Neural crest cell (in vitro differentiated cells): ENCODE measurements around the gene ADAMTS15. TPM values are rescaled to one million over a fixed set of nuclear protein-coding genes. Genes with fewer than 3 reads are reported as not detected.

ENCODE experiments used
- DNase-seq: peaks from one replicate; pipeline ENCODE4 v3.0.0; 2021; ENCODE audit warnings: low read depth, mixed read lengths, low spot score
- H3K27ac Mint-ChIP-seq: one replicate; pipeline ENCODE4 v1.8.0; 2021; ENCODE audit warnings: mild to moderate bottlenecking, mixed read lengths; ENCODE audit not compliant: unreplicated experiment
- H3K27me3 Mint-ChIP-seq: 2 replicates; pipeline ENCODE4 v1.8.0; 2021; ENCODE audit warnings: low read depth, mild to moderate bottlenecking, mixed read lengths
- H3K36me3 Mint-ChIP-seq: 2 replicates; pipeline ENCODE4 v1.8.0; 2021; ENCODE audit warnings: low read depth, mild to moderate bottlenecking, mixed read lengths
- H3K4me1 Mint-ChIP-seq: 2 replicates; pipeline ENCODE4 v1.8.0; 2021; ENCODE audit warnings: mixed read lengths
- H3K4me3 Mint-ChIP-seq: one replicate; pipeline ENCODE4 v1.8.0; 2021; ENCODE audit warnings: mild to moderate bottlenecking, mixed read lengths
- H3K9me3 Mint-ChIP-seq: 2 replicates; pipeline ENCODE4 v1.8.0; 2021; ENCODE audit warnings: mixed read lengths
- CTCF ChIP-seq: fragments of 200-600 bp; sonication (generic); conservative IDR thresholded peaks from 2 replicates; pipeline ENCODE4 v1.5.0; 2021; ENCODE audit warnings: antibody characterized with exemption, mild to moderate bottlenecking
- total RNA-seq: library from RNA; stranded (reverse); gene quantifications from 2 replicates; pipeline ENCODE4 v1.2.1, GENCODE V29; 2021

ADAMTS15 gene
- total RNA-seq, 1 donor from 2014 or later, result 7.7 TPM

GRCh38 chr11:130459521-130459920 is 11.1 kb downstream of the ADAMTS15 start:
- no peaks in the 10 kb centered on the region for H3K4me1 Mint-ChIP-seq
- no peak for TF ChIP-seq CTCF
- H3K27me3 Mint-ChIP-seq, result peaks cover 5% of the 10 kb centered on the region
- H3K4me3 Mint-ChIP-seq, result no peak overlapping the region
- H3K27ac Mint-ChIP-seq, result no peak overlapping the region
- no peaks in the 10 kb centered on the region for H3K9me3 Mint-ChIP-seq
- H3K36me3 Mint-ChIP-seq, result no peaks in the 10 kb centered on the region
- DNase-seq, result no peak

GRCh38 chr11:130462101-130462885 is 13.8 kb downstream of the ADAMTS15 start:
- Mint-ChIP-seq H3K27me3 (no peaks in the 10 kb centered on the region), H3K4me3 (no peak overlapping the region), H3K27ac (no peak overlapping the region), H3K4me1 (no peaks in the 10 kb centered on the region), H3K36me3 (no peaks in the 10 kb centered on the region), H3K9me3 (no peaks in the 10 kb centered on the region)
- no peak for DNase-seq
- TF ChIP-seq CTCF, result no peak

GRCh38 chr11:130462931-130463330 is 14.5 kb downstream of the ADAMTS15 start:
- Mint-ChIP-seq H3K27me3 (no peaks in the 10 kb centered on the region), H3K4me1 (no peaks in the 10 kb centered on the region), H3K9me3 (no peaks in the 10 kb centered on the region), H3K4me3 (no peak overlapping the region), H3K27ac (no peak overlapping the region), H3K36me3 (no peaks in the 10 kb centered on the region)
- no peak for DNase-seq
- no peak for TF ChIP-seq CTCF

GRCh38 chr11:130464291-130464812 is 15.9 kb downstream of the ADAMTS15 start:
- Mint-ChIP-seq H3K27me3 (no peaks in the 10 kb centered on the region), H3K27ac (no peak overlapping the region), H3K9me3 (no peaks in the 10 kb centered on the region), H3K36me3 (no peaks in the 10 kb centered on the region), H3K4me3 (no peak overlapping the region), H3K4me1 (no peaks in the 10 kb centered on the region)
- DNase-seq, result no peak
- no peak for TF ChIP-seq CTCF

- H3K4me3 Mint-ChIP-seq, result no peak overlapping the region
- no peak for TF ChIP-seq CTCF
- H3K4me1 Mint-ChIP-seq, result no peaks in the 10 kb centered on the region
- DNase-seq, result no peak
- no peaks in the 10 kb centered on the region for H3K36me3 Mint-ChIP-seq
- no peaks in the 10 kb centered on the region for H3K9me3 Mint-ChIP-seq
- H3K27me3 Mint-ChIP-seq, result no peaks in the 10 kb centered on the region
- H3K27ac Mint-ChIP-seq, result no peak overlapping the region
Measured at GRCh38 chr11:130465263-130465662, 16.8 kb downstream of the ADAMTS15 start.
